ENCODE data around the gene BDKRB2.

Gene BDKRB2

DNA sequence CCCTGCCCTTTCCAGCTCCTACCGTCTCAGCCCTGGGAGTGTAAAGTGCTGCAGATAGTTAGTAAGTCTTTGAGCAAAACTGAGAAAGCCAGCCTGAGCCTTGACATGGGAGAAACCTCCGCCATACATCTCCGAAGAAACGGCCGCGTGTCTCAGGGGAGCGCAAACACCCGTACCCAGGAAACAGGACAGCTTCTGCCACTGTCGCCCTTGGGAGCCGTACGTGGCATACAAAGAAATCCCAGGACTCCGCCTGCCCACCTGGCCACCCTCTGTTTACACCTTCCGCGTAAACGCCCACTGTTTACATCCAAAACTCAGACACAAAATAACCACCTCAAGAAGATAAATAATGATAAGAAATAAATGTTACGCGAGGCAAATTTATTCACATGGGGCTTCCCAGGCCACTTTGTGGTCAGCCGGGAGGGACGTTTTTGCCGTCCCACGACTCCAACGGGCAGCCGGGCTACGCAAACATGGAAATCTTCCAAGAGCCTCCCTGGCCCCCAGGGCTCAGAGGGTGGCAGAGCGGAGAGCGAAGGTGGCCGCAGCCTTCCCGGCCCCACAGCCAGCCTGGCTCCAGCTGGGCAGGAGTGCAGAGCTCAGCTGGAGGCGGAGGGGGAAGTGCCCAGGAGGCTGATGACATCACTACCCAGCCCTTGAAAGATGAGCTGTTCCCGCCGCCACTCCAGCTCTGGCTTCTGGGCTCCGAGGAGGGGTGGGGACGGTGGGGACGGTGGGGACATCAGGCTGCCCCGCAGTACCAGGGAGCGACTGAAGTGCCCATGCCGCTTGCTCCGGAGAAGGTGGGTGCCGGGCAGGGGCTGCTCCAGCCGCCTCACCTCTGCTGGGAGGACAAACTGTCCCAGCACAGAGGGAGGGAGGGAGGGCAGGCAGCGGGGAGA lies at the start of gene BDKRB2:
TSS of gene BDKRB2 (plus strand) at position 689 of the 908 bp plus-strand sequence. CDS start 32,269 bp downstream, outside the sequence.
- DNase-seq (ENCODE audit: low spot score): no peak

DNA sequence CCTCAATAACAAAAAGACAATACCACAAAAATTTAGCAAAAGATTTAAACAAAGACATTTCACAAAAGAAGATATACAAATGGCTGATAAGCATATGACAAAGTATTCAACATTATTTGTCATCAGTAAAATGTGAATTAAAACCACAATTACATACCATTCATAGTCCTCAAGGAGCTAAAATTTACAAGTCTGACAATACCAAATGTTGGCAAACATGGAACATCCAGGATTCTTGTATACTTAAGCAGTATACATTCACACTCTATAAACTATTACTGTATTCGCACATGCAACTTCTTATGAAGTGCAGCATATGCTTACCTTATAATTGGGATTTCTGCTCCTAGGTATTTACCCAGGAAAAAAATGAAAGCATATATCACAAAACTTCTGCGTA lies 49.7 kb upstream of the BDKRB2 start:
- DNase-seq (ENCODE audit: low spot score): no peak

DNA sequence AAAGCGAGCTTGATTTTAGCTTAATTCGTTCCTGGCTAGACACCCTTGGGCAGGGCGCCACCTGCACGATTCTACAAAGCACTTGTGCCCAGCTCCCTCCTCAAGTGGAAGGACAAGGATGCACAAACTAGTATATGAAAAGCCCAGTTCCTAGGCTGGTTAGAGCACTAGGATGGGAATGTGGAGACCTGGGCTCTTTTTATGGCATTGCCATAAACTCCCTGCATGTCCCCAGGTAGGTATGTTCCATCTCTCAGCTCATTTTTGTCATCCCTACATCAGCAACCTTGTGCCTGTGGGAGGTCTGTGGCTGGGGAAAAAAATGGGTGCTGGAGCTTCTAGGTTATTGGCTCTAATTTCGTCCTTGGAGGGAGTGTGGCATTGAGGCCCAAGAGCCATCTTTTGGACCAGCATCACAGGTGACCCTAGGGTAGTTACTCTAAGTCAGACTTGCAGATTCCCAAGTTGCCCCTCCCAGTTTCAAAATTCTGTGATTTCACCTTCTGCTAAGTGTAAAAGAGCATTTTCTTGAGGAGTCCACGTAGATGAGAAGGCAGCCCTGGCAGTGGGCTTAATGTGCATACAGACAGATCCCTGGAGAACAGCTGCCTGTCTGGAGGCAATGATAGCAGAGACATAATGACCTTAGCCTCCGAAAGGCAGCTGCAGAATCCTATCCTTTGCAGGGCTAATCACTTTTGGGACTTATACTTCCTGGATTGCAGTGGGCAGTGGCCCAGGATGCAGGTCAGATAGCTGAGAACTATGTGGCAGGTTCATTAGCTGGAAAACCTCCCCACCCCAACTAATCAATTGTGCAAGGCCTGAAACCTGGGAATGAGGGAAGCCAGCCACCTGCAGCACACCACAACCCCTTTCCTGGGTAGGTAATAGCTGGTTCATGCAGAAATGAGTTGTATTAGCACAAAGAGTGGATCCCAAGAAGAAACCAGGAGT lies 47.6 kb upstream of the BDKRB2 start:
- DNase-seq (ENCODE audit: low spot score): no peak

DNA sequence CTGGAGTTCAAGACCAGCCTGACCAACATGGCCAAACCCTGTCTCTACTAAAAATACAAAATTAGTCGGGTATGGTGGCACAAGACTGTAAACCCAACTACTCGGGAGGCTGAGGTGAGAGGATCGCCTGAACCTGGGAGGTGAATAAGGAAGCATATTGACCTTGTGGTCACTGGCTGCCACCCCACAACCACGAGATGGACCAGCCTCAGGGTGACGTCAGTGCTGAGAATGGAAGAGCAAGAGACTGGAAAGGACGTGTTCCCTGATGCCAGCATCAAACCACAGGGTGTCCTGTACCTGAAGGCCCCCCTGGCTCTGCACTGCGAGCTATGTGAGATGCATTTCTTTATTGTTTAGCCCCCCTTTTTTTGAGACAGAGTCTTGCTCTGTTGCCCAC lies 45.9 kb upstream of the BDKRB2 start:
- DNase-seq (ENCODE audit: low spot score): no peak

GRCh38 chr14:96160076-96160912 lies 44.3 kb upstream of the BDKRB2 start:
- DNase-seq (ENCODE audit: low spot score): no peak

DNA sequence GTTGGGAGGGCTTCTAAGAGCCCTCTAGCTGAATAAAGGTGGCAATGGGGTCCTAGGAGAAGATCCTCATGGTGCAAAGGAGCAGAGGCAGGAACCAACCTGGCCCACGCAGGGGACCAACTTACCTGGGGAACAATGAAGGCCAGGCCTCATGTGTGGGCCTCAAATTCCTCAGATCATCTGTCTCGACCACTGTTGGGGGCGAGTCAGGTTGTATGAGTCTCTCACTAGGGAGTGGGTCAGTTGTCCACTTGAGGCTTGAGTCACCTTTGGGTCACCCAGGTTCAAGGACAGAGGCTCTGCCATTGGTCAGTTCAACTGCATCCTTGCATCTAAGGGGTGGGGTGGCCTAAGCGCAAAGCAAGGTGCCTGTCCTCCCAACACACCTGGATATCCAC lies 43.7 kb upstream of the BDKRB2 start:
- DNase-seq (ENCODE audit: low spot score): no peak

DNA sequence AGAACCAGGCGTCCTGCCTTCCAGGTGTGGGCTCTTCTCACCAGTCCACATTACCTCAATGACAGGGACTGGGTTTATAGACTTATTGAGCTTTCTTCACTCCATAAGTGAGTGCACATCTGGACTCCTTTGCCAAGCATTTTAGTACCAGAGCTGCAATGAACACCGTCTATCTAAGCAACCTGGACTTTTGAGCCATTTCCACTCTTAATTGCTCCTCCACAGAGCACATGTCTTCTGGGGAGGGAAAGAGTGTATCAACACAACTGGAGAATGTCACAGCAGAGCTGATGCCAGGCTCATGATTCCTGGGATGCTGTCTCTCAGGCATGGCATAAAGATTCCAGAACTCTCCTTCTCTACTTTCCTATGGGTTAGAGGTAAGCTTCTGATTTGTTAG lies 43.0 kb upstream of the BDKRB2 start:
- no peak for DNase-seq (ENCODE audit: low spot score)

- DNase-seq (ENCODE audit: low spot score): no peak
These were observed 42.4 kb upstream of the BDKRB2 start for GRCh38 chr14:96162265-96162664.

DNA sequence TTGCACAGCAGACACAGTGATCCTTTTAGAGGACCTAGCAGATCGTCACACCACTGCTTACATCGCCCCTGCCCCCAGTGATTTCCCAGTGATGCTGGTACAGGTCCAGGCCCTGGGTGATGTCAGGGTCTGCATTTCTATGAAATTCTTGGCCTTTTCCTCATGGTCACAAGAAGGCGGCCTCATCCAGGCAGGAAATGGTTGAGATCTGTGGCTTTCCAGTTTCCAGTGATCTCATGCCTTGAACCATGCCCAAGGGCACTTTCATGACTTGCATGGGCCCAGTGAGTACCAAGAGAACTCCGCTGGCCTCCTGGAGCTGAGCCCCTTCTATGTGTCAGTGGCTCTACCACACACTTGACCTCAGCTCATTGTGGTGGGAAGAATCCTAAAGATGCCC lies 41.9 kb upstream of the BDKRB2 start:
- DNase-seq (ENCODE audit: low spot score): no peak

- DNase-seq (ENCODE audit: low spot score): no peak
These were observed 39.7 kb upstream of the BDKRB2 start for GRCh38 chr14:96164861-96165490.

GRCh38 chr14:96165493-96166436 lies 38.9 kb upstream of the BDKRB2 start:
- DNase-seq (ENCODE audit: low spot score): no peak

DNA sequence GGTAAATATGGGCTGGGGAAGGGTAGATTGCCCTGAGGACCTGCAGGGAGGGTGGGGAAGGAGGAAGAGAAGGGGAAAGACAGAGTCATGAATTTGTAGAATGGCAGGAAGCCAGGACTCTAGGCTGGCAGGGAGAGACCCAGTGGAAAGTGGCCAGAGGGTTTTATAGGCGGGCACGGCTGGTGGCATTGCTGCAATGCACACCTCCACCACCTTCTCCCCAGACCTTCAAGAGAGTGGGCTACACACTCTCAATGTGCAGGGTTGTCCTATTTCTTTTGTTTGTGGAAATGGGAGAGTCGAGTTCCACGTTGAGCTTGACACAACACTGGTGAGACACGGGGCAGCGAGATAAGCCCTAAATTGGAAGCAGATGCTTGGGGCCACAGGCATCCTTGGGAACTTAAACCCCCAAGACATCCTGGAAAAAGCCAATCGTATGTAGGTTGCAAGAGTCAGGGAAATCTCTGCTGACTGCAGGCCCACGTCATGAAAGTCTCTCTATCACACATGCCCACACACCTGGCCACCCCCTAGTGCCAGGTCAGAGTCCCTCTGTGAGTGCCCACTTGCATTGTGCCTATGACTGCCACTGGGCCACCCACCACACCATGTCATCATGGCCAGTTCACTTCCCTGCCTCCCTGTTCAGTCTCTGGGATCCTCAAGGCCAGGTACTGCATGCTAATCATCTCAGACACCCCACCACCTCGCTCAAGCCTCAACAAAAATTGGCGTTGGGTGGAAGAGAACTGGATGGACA lies 38.0 kb upstream of the BDKRB2 start:
- no peak for DNase-seq (ENCODE audit: low spot score)

GRCh38 chr14:96167224-96168148 lies 37.2 kb upstream of the BDKRB2 start:
- DNase-seq (ENCODE audit: low spot score): no peak

DNA sequence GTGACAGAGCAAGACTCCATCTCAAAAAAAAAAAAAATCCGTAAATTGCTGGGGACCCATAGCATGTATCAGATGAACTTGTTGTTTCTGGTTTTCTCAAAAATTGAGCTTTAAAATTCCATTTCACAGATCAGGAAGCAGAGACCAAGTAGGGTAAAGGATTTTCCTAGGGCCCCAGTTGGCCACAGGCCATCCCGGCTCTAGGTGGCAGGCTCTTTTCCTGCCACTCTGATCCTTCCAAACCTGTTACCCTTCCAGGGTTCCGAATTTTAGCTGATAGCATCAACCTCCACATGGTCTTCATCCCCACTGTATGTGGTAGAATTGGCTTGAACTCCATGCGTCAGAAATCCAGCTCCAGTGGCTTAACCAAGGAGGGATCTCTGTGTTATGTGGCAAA lies 36.1 kb upstream of the BDKRB2 start:
- DNase-seq (ENCODE audit: low spot score): no peak

DNA sequence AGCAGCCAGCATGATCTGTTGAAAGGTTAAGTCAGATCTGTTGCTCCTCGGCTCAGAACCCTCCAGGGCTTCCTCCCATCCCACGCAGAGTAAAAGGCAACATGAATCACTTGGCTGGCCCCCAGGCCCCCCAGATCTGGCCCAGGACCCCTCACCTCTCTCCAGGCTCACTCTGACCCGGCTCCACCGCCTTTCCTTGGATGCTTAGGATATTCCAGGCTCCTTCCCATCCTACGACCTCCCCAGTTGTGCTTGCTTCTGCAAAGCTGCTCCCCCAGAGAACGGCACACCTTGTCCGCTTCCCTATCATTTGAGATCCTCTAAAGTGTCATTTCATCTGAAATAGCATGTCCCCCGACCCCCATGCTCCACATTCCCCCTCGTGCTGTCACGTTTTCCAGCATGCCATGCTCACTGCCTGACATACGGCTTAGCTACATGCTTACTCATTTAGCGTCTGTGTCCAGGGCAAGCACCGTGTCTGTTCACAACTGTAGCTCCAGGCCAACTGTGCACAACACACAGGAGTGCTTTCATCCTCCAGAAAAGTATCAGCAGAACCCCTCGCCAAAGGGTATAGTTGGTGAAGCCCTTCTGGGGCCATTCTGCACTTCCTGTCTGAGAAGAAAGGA lies 33.6 kb upstream of the BDKRB2 start:
- no peak for DNase-seq (ENCODE audit: low spot score)

DNA sequence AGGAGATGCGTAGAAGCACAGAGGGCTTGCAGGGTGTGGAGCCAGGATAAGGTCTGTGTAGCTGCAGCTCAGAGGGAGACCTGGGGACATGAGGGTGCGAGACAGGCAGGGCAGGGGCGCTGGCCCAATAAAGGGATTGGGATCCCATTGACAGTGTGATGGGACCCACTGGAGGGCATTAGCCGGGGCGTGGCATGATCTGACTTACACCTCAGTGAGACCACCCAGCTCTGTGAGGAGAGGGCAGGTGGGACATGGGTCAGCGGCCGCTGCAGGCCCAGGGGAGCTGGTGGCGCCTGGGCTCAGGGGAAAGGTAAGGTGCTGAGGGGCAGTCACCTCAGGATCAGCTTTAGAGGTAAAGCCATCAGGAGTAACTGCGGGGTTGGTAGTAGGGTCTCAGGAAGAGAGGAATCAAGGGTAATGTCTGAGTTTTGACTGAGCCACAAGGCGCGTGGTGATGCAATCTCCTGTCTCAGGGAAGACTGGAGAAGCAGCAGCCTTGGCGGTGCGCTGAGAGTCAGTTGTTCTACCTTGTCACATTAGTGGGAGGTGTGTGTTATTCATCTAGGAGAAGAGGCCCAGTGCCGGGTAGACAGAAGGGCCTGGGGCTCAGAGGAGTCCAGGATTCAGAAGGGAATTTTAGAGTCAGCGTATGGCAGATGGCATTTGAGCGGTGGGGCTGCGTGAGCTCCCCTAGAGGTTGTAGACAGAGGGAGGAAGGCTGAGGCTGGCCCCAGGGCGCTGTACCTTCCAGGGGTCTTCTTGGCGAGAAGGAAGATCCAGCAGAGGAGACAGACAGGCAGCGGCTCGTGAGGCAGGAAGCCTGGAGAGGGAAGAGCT lies 30.8 kb upstream of the BDKRB2 start:
- DNase-seq (ENCODE audit: low spot score): no peak

GRCh38 chr14:96176275-96176674 lies 28.4 kb upstream of the BDKRB2 start:
- no peak for DNase-seq (ENCODE audit: low spot score)
